ENCODE data around the gene BOD1L1.

Gene BOD1L1

GRCh38 chr4:13541720-13542576 is 85.6 kb downstream of the BOD1L1 start:
- Histone ChIP-seq H2AFZ (ENCODE audit: low read length) (no peak overlapping the region), H3K36me3 (replicated peaks; ENCODE audit: insufficient read depth, low read length) (no peaks in the 10 kb centered on the region), H3F3A (ENCODE audit: insufficient read depth, low read length) (no peaks in the 10 kb centered on the region), H3K27ac (ENCODE audit: low read length) (no peak overlapping the region), H3K4me3 (ENCODE audit: low read length) (no peak overlapping the region), H4K20me1 (ENCODE audit: insufficient read depth, low read length) (no peaks in the 10 kb centered on the region), H3K27me3 (replicated peaks; ENCODE audit: insufficient read depth, low read length) (peaks cover 38% of the 10 kb centered on the region), H3K9me2 (replicated peaks; ENCODE audit: insufficient read depth, low read length) (no peaks in the 10 kb centered on the region), H3K4me1 (ENCODE audit: low read length) (no peaks in the 10 kb centered on the region), H3K4me2 (ENCODE audit: low read depth, low read length) (no peak overlapping the region), H3K79me2 (ENCODE audit: low read length) (no peaks in the 10 kb centered on the region), H3K9ac (ENCODE audit: low read length) (no peak overlapping the region), H3K9me3 (replicated peaks; ENCODE audit: insufficient read depth, low read length) (no peaks in the 10 kb centered on the region)
- DNase-seq, result no peak
- TF ChIP-seq EZH2 (optimal IDR thresholded peaks at IDR 0.05; ENCODE audit: low read depth, low read length), result no peak
- TF ChIP-seq CTCF (IDR thresholded peaks at IDR 0.05; ENCODE audit: low read length), result no peak
- no peak for TF ChIP-seq EZH2phosphoT487 (IDR thresholded peaks at IDR 0.05; ENCODE audit: low read length)

- Histone ChIP-seq H3K4me1 (ENCODE audit: low read length) (no peaks in the 10 kb centered on the region), H3K4me2 (ENCODE audit: low read depth, low read length) (no peak overlapping the region), H3F3A (ENCODE audit: insufficient read depth, low read length) (no peaks in the 10 kb centered on the region), H3K4me3 (ENCODE audit: low read length) (no peak overlapping the region), H3K9ac (ENCODE audit: low read length) (no peak overlapping the region), H3K9me3 (replicated peaks; ENCODE audit: insufficient read depth, low read length) (no peaks in the 10 kb centered on the region), H3K9me2 (replicated peaks; ENCODE audit: insufficient read depth, low read length) (no peaks in the 10 kb centered on the region), H3K27me3 (replicated peaks; ENCODE audit: insufficient read depth, low read length) (peaks cover 38% of the 10 kb centered on the region), H3K79me2 (ENCODE audit: low read length) (no peaks in the 10 kb centered on the region), H2AFZ (ENCODE audit: low read length) (no peak overlapping the region), H3K36me3 (replicated peaks; ENCODE audit: insufficient read depth, low read length) (no peaks in the 10 kb centered on the region), H4K20me1 (ENCODE audit: insufficient read depth, low read length) (no peaks in the 10 kb centered on the region), H3K27ac (ENCODE audit: low read length) (no peak overlapping the region)
- no peak for DNase-seq
- no peak for TF ChIP-seq EZH2 (optimal IDR thresholded peaks at IDR 0.05; ENCODE audit: low read depth, low read length)
- TF ChIP-seq EZH2phosphoT487 (IDR thresholded peaks at IDR 0.05; ENCODE audit: low read length), result no peak
- no peak for TF ChIP-seq CTCF (IDR thresholded peaks at IDR 0.05; ENCODE audit: low read length)
These were observed 86.3 kb downstream of the BOD1L1 start for GRCh38 chr4:13541176-13541604.

- Histone ChIP-seq H3K9ac (ENCODE audit: low read length) (no peak overlapping the region), H3K27ac (ENCODE audit: low read length) (no peak overlapping the region), H4K20me1 (ENCODE audit: insufficient read depth, low read length) (no peaks in the 10 kb centered on the region), H3K4me1 (ENCODE audit: low read length) (no peaks in the 10 kb centered on the region), H3K4me2 (ENCODE audit: low read depth, low read length) (no peak overlapping the region), H3K9me3 (replicated peaks; ENCODE audit: insufficient read depth, low read length) (no peaks in the 10 kb centered on the region), H3K36me3 (replicated peaks; ENCODE audit: insufficient read depth, low read length) (no peaks in the 10 kb centered on the region), H3K4me3 (ENCODE audit: low read length) (no peak overlapping the region), H3K79me2 (ENCODE audit: low read length) (no peaks in the 10 kb centered on the region), H3F3A (ENCODE audit: insufficient read depth, low read length) (no peaks in the 10 kb centered on the region), H3K27me3 (replicated peaks; ENCODE audit: insufficient read depth, low read length) (peaks cover 41% of the 10 kb centered on the region), H2AFZ (ENCODE audit: low read length) (no peak overlapping the region), H3K9me2 (replicated peaks; ENCODE audit: insufficient read depth, low read length) (no peaks in the 10 kb centered on the region)
- no peak for DNase-seq
- no peak for TF ChIP-seq EZH2 (optimal IDR thresholded peaks at IDR 0.05; ENCODE audit: low read depth, low read length)
- TF ChIP-seq CTCF (IDR thresholded peaks at IDR 0.05; ENCODE audit: low read length), result no peak
- TF ChIP-seq EZH2phosphoT487 (IDR thresholded peaks at IDR 0.05; ENCODE audit: low read length), result no peak
These were observed 86.9 kb downstream of the BOD1L1 start for GRCh38 chr4:13540446-13541175.

Measured in MM.1S (cell line).